CD14-positive monocyte (primary cell): ENCODE measurements around the gene WASF1. TPM values are rescaled to one million over a fixed set of nuclear protein-coding genes. Genes with fewer than 3 reads are reported as not detected.

Experiments
- DNase-seq, 3 donors: peaks; one replicate each; pipeline ENCODE4 v3.0.0-alpha.2; 2011 to 2022
- H2AFZ ChIP-seq: 2 replicates; pipeline ENCODE4 v1.6.0; 2012; ENCODE audit warnings: mild to moderate bottlenecking, low read depth, low read length, inconsistent platforms; ENCODE audit not compliant: insufficient read depth, poor library complexity, severe bottlenecking
- H3K27ac ChIP-seq, 2 donors: 1 replicate in 1 of 2; 2 replicates in 1 of 2; pipeline ENCODE4 v1.5.1; 2012 to 2013; ENCODE audit warnings: low read length in 2 of 2, control low read depth in 1 of 2, inconsistent platforms in 1 of 2, low read depth in 1 of 2, mild to moderate bottlenecking in 1 of 2
- H3K27me3 ChIP-seq, 2 donors: one replicate each; pipeline versions ENCODE4 v1.6.0 to v1.6.1; 2011 to 2013; ENCODE audit warnings: low read length in 2 of 2; ENCODE audit not compliant: control insufficient read depth in 2 of 2, insufficient read depth in 2 of 2
- H3K36me3 ChIP-seq, 2 donors: replicated peaks in 1 of 2; 1 replicate in 1 of 2; 2 replicates in 1 of 2; pipeline versions ENCODE4 v1.5.1 to v1.6.1; 2012 to 2013; ENCODE audit warnings: low read length in 2 of 2, control low read depth in 1 of 2, inconsistent platforms in 1 of 2, mild to moderate bottlenecking in 1 of 2; ENCODE audit not compliant: insufficient read depth in 2 of 2, control insufficient read depth in 1 of 2
- H3K4me1 ChIP-seq, 2 donors: 1 replicate in 1 of 2; 2 replicates in 1 of 2; pipeline versions ENCODE4 v1.5.1 to v1.6.1; 2012 to 2013; ENCODE audit warnings: low read length in 2 of 2, control low read depth in 1 of 2, inconsistent platforms in 1 of 2, mild to moderate bottlenecking in 1 of 2, moderate library complexity in 1 of 2; ENCODE audit not compliant: insufficient read depth in 2 of 2, control insufficient read depth in 1 of 2
- H3K4me2 ChIP-seq: replicated peaks from 2 replicates; pipeline ENCODE3; 2012; ENCODE audit warnings: low read length, moderate library complexity, mild to moderate bottlenecking; ENCODE audit not compliant: poor library complexity, severe bottlenecking; ENCODE audit errors: extremely low read depth
- H3K4me3 ChIP-seq, 3 experiments: fragments of 200-600 bp in 1 of 3; sonication (generic) in 1 of 3; replicated peaks in 1 of 3; 1 replicate in 2 of 3; 2 replicates in 1 of 3; pipeline ENCODE4 v1.5.1; 2011 to 2013; ENCODE audit warnings: low read length in 3 of 3, mild to moderate bottlenecking in 3 of 3, control low read depth in 2 of 3, low read depth in 2 of 3, inconsistent platforms in 1 of 3, moderate library complexity in 1 of 3
- H3K79me2 ChIP-seq: 2 replicates; pipeline ENCODE4 v1.6.0; 2012; ENCODE audit warnings: mild to moderate bottlenecking, control low read depth, inconsistent platforms, low read length, moderate library complexity; ENCODE audit not compliant: insufficient read depth
- H3K9ac ChIP-seq: 2 replicates; pipeline ENCODE4 v1.6.0; 2017; ENCODE audit warnings: low read length, mild to moderate bottlenecking; ENCODE audit not compliant: insufficient read depth, poor library complexity, severe bottlenecking
- H3K9me3 ChIP-seq, 2 donors: replicated peaks in 1 of 2; 1 replicate in 1 of 2; 2 replicates in 1 of 2; pipeline versions ENCODE4 v1.5.1 to v1.6.1; 2012 to 2013; ENCODE audit warnings: low read length in 2 of 2, control low read depth in 1 of 2; ENCODE audit not compliant: control insufficient read depth in 1 of 2, insufficient read depth in 1 of 2
- H4K20me1 ChIP-seq: 2 replicates; pipeline ENCODE4 v1.6.0; 2012; ENCODE audit warnings: mild to moderate bottlenecking, low read length, control low read depth, moderate library complexity; ENCODE audit not compliant: insufficient read depth
- H3K27ac Mint-ChIP-seq, 7 donors: one replicate each; pipeline ENCODE4 v1.8.0; 2020; ENCODE audit warnings: mild to moderate bottlenecking in 7 of 7, mixed read lengths in 7 of 7, moderate library complexity in 6 of 7, inconsistent platforms in 2 of 7
- H3K27me3 Mint-ChIP-seq, 3 donors: one replicate each; pipeline ENCODE4 v1.8.0; 2021 to 2022; ENCODE audit warnings: low read depth in 3 of 3, mild to moderate bottlenecking in 3 of 3, mixed read lengths in 3 of 3, moderate library complexity in 3 of 3, inconsistent platforms in 1 of 3
- H3K36me3 Mint-ChIP-seq, 2 donors: one replicate each; pipeline ENCODE4 v1.8.0; 2020; ENCODE audit warnings: mixed read lengths in 2 of 2, inconsistent platforms in 1 of 2, mild to moderate bottlenecking in 1 of 2
- H3K4me1 Mint-ChIP-seq: one replicate; pipeline ENCODE4 v1.8.0; 2020; ENCODE audit warnings: mild to moderate bottlenecking, mixed read lengths
- H3K4me3 Mint-ChIP-seq, 2 donors: one replicate each; pipeline ENCODE4 v1.8.0; 2020; ENCODE audit warnings: mild to moderate bottlenecking in 2 of 2, mixed read lengths in 2 of 2, moderate library complexity in 1 of 2
- H3K9me3 Mint-ChIP-seq, 7 donors: one replicate each; pipeline ENCODE4 v1.8.0; 2020 to 2022; ENCODE audit warnings: mixed read lengths in 7 of 7, mild to moderate bottlenecking in 6 of 7, moderate library complexity in 6 of 7, inconsistent platforms in 2 of 7
- WGBS: methylation state at CpG from one replicate; pipeline ENCODE4 v1.1.5; 2013; ENCODE audit warnings: missing lambda C conversion rate; ENCODE audit not compliant: insufficient coverage; 5-methylcytosine and 5-hydroxymethylcytosine counted together
- intact Hi-C, 2 donors: fragments of 100-400 bp; cut with micrococcal nuclease; formaldehyde crosslinking; loops; one replicate each; pipeline versions ENCODE4 v1.15.0 to v1.15.1; 2023
- polyA plus RNA-seq, 3 donors: library from polyadenylated mRNA; depleted of rRNA in 1 of 3; unstranded in 2 of 3; stranded (reverse) in 1 of 3; fragments of 300-500 nt in 2 of 3; fragments of >200 nt in 1 of 3; fragmentation: Illumina TruSeq in 2 of 3; gene quantifications; 1 replicate in 2 of 3; 2 replicates in 1 of 3; pipeline ENCODE4 v1.2.3, GENCODE V29; 2012 to 2021
- TF ChIP-seq, protein P1 (sequence below): fragments of 200-600 bp; IDR thresholded peaks from one replicate; pipeline ENCODE4 v1.8.0; 2022; ENCODE audit warnings: antibody characterized with exemption, mild to moderate bottlenecking

WASF1 gene
- polyA plus RNA-seq, 3 donors: 0.32 to 1.7 (median 1.4) TPM

DNA sequence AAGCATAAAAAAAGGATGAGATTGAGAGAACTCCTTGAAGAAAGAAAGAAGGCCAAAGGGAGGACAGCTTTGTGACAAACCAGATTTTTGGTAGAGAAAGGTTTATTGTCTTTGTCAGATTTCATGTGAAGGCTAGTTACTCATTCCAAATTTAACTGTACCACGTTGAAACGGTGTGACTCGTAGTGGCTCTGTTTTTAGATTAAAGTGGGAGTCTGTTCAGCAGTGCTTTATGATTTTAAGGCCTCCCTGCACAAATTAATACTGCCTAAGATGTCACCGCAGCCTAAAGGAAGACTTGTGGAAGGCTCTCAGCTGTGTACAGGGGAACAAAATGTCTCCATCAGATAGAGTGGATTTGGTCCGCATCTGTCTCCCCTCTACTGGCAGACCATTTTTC lies 36.7 kb upstream of the WASF1 start:
- Histone ChIP-seq H3K4me2 (no peak overlapping the region), H3K36me3 (peaks cover 95 to 100% of the 10 kb centered on the region in 2 donors), H3K9me3 (no peaks in the 10 kb centered on the region), H2AFZ (no peak overlapping the region), H3K27ac (no peak overlapping the region), H4K20me1 (peaks cover 6% of the 10 kb centered on the region), H3K79me2 (no peaks in the 10 kb centered on the region), H3K9ac (no peak overlapping the region), H3K4me3 (no peak overlapping the region), H3K27me3 (no peaks in the 10 kb centered on the region), H3K4me1 (no peaks in the 10 kb centered on the region)
- H3K27ac Mint-ChIP-seq: no peak overlapping the region
- intact Hi-C loops: no loop called here
- 100% methylated on average over 1 of the region's 5 CpGs for WGBS
- no peaks in the 10 kb centered on the region for H3K27me3 Mint-ChIP-seq
- peaks cover 79% of the 10 kb centered on the region in 2 donors for H3K36me3 Mint-ChIP-seq
- no peak for DNase-seq
- no peak overlapping the region for H3K4me3 Mint-ChIP-seq
- TF ChIP-seq, protein P1, sequence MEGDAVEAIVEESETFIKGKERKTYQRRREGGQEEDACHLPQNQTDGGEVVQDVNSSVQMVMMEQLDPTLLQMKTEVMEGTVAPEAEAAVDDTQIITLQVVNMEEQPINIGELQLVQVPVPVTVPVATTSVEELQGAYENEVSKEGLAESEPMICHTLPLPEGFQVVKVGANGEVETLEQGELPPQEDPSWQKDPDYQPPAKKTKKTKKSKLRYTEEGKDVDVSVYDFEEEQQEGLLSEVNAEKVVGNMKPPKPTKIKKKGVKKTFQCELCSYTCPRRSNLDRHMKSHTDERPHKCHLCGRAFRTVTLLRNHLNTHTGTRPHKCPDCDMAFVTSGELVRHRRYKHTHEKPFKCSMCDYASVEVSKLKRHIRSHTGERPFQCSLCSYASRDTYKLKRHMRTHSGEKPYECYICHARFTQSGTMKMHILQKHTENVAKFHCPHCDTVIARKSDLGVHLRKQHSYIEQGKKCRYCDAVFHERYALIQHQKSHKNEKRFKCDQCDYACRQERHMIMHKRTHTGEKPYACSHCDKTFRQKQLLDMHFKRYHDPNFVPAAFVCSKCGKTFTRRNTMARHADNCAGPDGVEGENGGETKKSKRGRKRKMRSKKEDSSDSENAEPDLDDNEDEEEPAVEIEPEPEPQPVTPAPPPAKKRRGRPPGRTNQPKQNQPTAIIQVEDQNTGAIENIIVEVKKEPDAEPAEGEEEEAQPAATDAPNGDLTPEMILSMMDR: no peak
- no peaks in the 10 kb centered on the region for H3K4me1 Mint-ChIP-seq
- no peaks in the 10 kb centered on the region for H3K9me3 Mint-ChIP-seq

DNA sequence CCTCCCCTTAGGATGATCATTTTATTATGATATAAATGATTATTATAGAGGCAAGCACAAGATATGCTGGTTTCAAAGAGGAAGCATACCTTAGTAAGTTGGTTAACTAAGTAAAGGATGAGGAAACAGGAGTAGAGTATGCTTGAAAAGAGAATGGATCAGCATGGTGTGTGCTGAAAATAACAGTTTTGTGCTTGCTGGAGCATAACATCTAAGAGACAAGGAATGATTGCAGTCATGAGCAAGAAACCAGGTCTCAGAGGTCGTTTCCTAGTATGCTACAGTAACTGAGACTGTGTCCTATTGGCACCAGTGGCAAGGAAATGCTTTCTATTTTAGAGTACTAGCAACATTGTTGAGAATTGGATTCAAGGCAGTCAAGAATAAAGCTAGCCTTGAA lies 34.9 kb upstream of the WASF1 start:
- H3K27ac ChIP-seq: no peak overlapping the region
- H3K36me3 ChIP-seq: peaks cover 96 to 98% of the 10 kb centered on the region in 2 donors
- no peak overlapping the region for H2AFZ ChIP-seq
- no peaks in the 10 kb centered on the region for H3K9me3 ChIP-seq
- H3K4me1 ChIP-seq: no peaks in the 10 kb centered on the region
- Mint-ChIP-seq H3K27ac (no peak overlapping the region), H3K9me3 (no peaks in the 10 kb centered on the region), H3K36me3 (peaks cover 79% of the 10 kb centered on the region in 2 donors), H3K4me1 (no peaks in the 10 kb centered on the region), H3K27me3 (no peaks in the 10 kb centered on the region), H3K4me3 (no peak overlapping the region)
- H3K27me3 ChIP-seq: no peaks in the 10 kb centered on the region
- DNase-seq: no peak
- no peaks in the 10 kb centered on the region for H3K79me2 ChIP-seq
- TF ChIP-seq, protein P1: no peak
- peaks cover 6% of the 10 kb centered on the region for H4K20me1 ChIP-seq
- 100% methylated on average over 1 of the region's 1 CpG for WGBS
- intact Hi-C loops: no loop called here
- H3K9ac ChIP-seq: no peak overlapping the region
- no peak overlapping the region for H3K4me2 ChIP-seq
- H3K4me3 ChIP-seq: no peak overlapping the region
